HG03095 (cell line): ENCODE measurements around the gene ZNF532.

Experiments used
- ATAC-seq: cut with Tn5 transposase; IDR thresholded peaks from one replicate; pipeline ENCODE4 v1.9.1; 2021; ENCODE audit warnings: moderate library complexity; ENCODE audit not compliant: unreplicated experiment

The ZNF532 gene

GRCh38 chr18:58870130-58870529 is 5.5 kb downstream of the ZNF532 start:
- ATAC-seq: no peak

GRCh38 chr18:58870621-58871020 is 5.9 kb downstream of the ZNF532 start:
- no peak for ATAC-seq

GRCh38 chr18:58871514-58872420 is 7.1 kb downstream of the ZNF532 start:
- no peak for ATAC-seq

- no peak for ATAC-seq
These were observed 14.0 kb downstream of the ZNF532 start for GRCh38 chr18:58878640-58879039.

DNA sequence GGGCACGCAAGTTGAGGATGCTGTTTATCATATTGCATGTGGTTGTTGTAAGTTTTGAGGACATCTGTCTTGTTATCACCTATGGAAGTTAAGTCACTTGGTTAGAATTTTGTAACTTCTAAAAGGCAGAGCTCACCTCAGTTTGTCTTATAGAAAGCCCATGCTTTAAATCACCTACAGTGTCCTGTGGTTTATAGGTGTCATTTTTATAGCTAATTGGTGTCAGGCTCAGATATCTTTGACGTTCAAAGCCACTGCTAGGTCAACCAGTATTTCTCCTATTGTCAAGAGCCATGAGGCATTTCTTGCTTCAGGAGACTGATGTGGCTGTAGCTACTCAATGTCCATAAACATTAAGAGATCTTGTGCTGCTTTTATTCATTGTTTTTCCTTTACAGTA is 16.8 kb downstream of the ZNF532 start:
- no peak for ATAC-seq

- ATAC-seq: no peak
These were observed 17.4 kb downstream of the ZNF532 start for GRCh38 chr18:58882044-58882443.

GRCh38 chr18:58882686-58883085 is 18.0 kb downstream of the ZNF532 start:
- no peak for ATAC-seq

DNA sequence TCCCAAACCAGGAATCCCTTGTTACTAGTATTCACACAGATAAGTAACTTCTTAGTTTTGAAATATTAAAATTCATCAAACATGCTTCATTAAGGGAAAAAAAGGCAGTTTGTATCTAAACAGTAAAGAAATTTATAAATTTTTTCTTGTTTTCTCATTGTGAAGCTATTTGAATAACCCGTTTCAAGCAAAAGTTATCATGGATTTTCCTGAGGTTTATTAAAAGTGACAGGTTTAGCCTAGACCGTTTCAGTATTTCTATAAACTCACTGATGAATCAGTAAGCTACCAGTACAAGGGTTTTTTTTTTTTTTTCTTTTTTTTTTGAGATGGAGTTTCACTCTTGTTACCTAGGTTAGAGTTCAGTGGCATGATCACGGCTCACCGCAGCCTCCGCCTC is 20.0 kb downstream of the ZNF532 start:
- ATAC-seq: no peak

GRCh38 chr18:58886431-58886830 is 21.8 kb downstream of the ZNF532 start:
- ATAC-seq: no peak

DNA sequence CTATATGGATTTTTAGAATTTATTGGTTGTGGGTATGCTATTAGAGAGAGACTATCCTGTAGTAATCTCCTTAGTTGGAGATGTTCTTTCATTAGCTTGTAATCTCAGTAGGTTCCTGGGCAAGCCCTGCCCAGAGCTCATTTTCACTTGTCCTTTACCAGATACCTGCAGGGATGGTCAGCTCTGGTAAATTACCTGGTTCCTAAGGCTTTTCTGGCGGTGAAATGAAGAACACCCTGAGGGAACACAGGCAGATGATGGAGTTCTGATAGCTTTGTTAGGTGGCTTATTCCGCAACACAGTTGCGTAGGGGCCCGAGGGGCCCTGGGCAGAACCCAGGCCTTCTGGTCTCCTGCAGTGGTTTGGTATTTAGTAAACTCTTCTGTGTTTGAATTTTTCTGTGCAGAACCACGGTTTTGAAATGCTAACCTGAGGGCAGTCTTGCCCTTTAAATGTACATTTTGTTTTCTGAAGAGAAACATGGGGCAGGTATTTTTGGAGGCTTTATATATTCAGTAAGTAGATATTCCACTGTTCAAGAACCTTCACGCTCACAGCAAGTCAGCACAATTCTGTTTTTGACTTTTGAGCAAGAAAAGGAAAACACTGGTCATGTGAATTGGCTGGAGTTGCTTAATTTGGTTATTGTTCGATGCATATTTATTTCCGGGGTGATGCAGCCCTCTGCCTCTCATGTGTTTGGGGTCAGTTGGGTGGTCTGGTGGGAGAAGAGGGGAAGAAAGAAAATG is 22.4 kb downstream of the ZNF532 start:
- ATAC-seq: peak; percentile 16

DNA sequence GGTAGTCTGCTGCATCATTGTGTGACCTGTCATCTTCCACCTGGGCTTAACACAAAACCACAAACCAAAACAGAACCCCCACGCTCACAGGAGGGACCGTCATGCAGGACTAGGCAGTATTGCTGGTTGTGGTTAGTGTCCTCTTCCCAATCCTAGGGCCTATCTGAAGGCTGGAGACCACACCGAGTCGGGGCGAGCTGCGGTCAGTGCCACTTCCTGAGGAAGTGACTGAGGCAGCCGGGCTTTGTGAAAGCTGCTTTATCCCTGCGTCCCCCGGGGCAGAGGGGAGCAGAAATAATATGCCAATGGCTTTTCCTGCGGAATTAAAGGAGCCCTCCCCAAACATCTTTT is 22.9 kb downstream of the ZNF532 start:
- ATAC-seq: peak; percentile 63

DNA sequence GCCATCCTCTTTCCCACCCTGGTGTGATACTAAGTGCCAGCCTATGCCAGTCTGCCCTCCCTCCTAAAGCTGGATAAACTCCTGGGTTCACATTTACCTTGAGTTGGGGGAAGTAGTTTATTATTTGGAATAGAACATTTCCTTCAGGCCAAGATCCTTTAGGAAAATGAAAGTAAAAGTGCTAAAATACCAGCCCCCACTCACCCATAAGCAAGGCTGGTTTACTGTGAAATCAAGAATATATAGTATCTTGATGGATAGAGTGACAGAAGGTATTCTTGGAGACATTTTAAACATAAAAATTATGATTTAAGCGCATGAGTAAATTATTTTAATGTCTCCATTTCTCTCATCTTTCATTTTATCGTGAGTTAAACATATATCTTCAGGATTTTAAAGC is 27.1 kb downstream of the ZNF532 start:
- no peak for ATAC-seq

- ATAC-seq: no peak
These were observed 27.8 kb downstream of the ZNF532 start for GRCh38 chr18:58892488-58892887.

GRCh38 chr18:58893388-58894099 is 28.9 kb downstream of the ZNF532 start:
- ATAC-seq: no peak

DNA sequence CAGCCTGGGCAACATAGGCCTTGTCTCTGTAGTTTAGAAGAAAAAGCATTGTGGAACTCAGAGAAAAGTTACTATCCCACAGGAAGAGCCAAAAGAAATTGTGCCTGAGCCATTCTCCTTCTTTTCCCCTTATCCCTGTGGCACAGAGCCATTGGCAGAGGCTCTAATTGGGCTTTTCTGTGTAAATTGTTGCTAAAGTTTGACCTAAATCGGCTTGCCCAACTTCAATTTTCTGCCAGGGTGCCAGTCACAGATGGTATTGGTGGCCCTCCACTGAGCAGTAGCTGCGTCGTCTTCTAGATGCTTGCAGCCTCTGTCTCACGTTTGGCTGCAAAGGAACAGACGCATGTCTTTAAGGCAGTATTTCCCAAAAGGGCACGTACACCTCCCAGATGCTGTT is 30.3 kb downstream of the ZNF532 start:
- no peak for ATAC-seq

DNA sequence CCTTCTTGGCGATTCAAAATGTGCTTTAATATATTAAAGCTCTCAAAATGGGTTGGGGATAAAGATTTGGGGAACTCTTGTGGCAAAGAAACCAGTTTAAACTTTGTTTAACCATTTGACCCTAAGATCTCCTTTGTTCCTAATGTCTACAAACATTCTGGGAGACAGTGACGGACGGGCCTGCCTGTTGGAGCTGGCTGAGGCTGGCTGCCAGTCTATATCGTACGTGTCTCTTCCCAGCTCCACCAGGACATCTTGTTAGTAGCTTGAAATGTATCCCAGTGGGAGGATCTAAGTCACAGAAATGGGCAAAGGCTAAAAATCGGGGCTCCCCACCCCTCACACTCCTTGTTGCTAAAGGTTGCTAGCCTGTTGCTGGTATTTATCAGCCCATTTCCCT is 30.7 kb downstream of the ZNF532 start:
- no peak for ATAC-seq

GRCh38 chr18:58896268-58896667 is 31.6 kb downstream of the ZNF532 start:
- peak; percentile 67 for ATAC-seq

DNA sequence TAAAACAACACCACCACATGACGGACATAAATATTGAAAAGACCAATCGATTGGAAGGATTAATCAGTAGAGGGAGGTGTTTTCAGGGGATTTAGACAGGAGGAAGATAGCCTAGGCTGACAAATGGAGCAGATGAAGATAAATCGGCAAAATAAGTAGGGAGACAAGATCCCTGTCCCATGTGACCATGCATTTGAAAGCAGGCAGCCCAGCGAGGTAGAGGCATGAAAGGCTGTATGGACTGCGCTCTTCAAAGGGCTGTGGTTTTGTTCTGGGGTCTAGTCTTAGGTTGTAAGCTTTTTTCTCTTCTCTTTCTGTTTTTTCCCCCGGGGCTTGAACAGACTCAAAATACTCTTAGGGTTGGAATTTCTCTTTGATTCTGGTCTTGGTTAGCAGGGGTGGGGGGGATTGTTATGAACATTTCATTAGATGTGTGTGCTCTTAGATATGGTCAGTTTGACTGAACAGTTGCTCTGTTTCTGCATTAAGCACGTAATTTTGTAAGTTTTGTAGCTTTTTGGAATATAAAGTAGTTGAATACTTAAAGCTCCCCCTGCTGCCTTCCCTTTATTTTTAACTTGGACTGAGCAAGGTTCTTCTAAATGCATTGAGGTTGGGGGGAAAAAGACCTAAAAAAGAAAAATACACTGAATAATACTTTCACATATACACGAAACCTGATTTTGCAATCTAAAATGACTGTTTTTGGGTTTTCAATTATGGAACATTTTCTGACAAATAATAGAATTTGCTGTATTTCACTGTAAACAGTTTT is 32.2 kb downstream of the ZNF532 start:
- no peak for ATAC-seq

DNA sequence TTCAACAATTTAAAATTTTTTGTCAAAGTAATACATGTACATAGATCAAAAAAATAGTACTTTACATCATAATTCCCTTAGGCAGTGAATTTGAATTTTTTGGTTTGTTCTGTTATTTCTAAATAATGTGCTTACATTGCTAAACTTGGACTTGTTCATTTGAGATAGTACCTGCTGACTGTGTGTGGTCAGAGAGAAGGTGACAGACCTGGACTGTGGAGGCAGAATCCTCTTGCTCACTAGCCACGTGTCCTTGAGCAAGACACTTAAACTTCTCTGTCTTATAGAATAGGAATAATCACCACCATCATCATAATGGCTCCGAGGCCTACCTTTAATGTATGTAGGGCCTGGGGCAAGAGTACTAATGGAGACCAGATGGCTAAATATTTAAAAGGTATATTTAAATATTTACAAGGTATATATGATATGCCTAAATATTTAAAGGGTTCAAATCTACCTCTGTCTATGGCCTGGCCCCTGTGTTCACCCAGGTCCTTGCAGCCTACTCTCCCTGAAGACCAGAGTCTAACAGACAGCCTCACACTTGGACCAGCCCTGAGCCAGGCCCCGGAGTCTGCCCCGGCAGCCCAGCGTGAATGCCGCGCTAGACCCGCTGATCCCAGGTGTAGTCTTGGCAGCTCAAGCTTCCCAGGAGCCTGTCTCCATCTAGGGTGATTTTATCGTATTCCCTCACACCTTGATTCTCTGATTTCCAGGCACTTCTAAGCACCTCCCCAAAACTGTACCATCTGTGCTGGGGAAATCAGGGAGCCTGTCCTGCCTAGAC is 33.5 kb downstream of the ZNF532 start:
- no peak for ATAC-seq

DNA sequence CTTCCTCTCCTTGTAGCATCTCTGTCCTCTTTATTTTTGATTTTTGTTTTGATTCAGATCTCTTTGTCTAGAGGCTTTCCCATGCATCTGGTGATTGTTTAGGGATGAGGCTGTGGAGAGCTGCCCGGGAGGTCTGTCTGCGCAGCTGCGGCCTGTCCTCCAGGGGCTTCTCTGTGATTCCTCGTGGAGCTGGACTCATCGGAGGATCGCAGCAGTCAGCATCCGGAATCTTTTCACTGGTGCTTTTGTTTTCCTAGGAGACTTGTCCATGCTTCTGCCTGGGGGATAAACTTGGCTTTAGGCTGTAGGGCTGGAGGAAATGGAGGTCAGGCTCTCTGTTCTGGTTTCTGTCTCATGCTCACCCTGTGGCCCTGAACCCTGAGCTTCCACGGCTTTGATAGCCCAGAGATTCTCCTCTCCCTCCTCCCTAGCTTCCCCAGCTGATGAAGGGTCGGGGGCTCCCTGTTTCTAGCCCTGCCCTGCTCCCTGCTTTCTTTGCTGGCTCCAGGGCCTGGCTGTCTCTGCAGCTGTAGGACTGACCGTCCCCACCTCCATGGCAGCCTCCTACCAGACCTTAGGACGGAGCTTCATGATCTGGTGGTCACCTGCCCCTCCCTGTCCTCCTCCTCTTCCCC is 35.5 kb downstream of the ZNF532 start:
- no peak for ATAC-seq
